Occipital lobe (tissue), 2 donors: ENCODE data around the gene VSTM2B. TPM values are rescaled to one million over a fixed set of nuclear protein-coding genes. Genes with fewer than 3 reads are reported as not detected.
"Not testable (repeated sequence)": the region's sequence is repeated elsewhere in the genome, so short reads cannot be mapped to it uniquely, and the experiment has no call there.

Experiments
- DNase-seq: peaks from one replicate; lab custom pipeline; 2025; lab: John Stamatoyannopoulos, UW
- total RNA-seq: library from RNA; depleted of rRNA; stranded (reverse); fragments of >200 nt; gene quantifications from one replicate; pipeline ENCODE4 v1.2.3, GENCODE V29; 2014

The VSTM2B gene
- total RNA-seq, 1 donor from 2014 or later, result 12.3 TPM

- no peak for DNase-seq
Observed at GRCh38 chr19:29544656-29545360, 19.0 kb downstream of the VSTM2B start.

- DNase-seq, result not testable (repeated sequence)
Observed at GRCh38 chr19:29545447-29545846, 19.7 kb downstream of the VSTM2B start.

GRCh38 chr19:29545866-29546582, 20.2 kb downstream of the VSTM2B start:
- no peak for DNase-seq

GRCh38 chr19:29546583-29547190, 20.9 kb downstream of the VSTM2B start:
- DNase-seq, result no peak

GRCh38 chr19:29547361-29547960, 21.7 kb downstream of the VSTM2B start:
- no peak for DNase-seq

- DNase-seq, result no peak
Observed at GRCh38 chr19:29547981-29548380, 22.2 kb downstream of the VSTM2B start.

- no peak for DNase-seq
Observed at GRCh38 chr19:29548483-29549085, 22.8 kb downstream of the VSTM2B start.

- DNase-seq, result no peak
Observed at GRCh38 chr19:29549105-29550070, 23.6 kb downstream of the VSTM2B start.

- DNase-seq, result no peak
Observed at GRCh38 chr19:29550896-29551295, 25.1 kb downstream of the VSTM2B start.

GRCh38 chr19:29551774-29552173, 26.0 kb downstream of the VSTM2B start:
- DNase-seq, result no peak

- DNase-seq, result no peak
Observed at GRCh38 chr19:29552454-29553280, 26.9 kb downstream of the VSTM2B start.

GRCh38 chr19:29554149-29554548, 28.4 kb downstream of the VSTM2B start:
- no peak for DNase-seq

GRCh38 chr19:29559110-29559509, 33.3 kb downstream of the VSTM2B start:
- not testable (repeated sequence) for DNase-seq

GRCh38 chr19:29559743-29560142, 33.9 kb downstream of the VSTM2B start:
- no peak for DNase-seq

GRCh38 chr19:29560313-29561075, 34.7 kb downstream of the VSTM2B start:
- no peak for DNase-seq

- DNase-seq, result no peak
Observed at GRCh38 chr19:29561601-29562000, 35.8 kb downstream of the VSTM2B start.

- DNase-seq, result no peak
Observed at GRCh38 chr19:29562299-29563297, 36.8 kb downstream of the VSTM2B start.
